DMS53 (cell line): ENCODE results near the gene RUFY1.

Source experiments
- DNase-seq: peaks from one replicate; lab custom pipeline; 2025; lab: John Stamatoyannopoulos, UW

Gene RUFY1

DNA sequence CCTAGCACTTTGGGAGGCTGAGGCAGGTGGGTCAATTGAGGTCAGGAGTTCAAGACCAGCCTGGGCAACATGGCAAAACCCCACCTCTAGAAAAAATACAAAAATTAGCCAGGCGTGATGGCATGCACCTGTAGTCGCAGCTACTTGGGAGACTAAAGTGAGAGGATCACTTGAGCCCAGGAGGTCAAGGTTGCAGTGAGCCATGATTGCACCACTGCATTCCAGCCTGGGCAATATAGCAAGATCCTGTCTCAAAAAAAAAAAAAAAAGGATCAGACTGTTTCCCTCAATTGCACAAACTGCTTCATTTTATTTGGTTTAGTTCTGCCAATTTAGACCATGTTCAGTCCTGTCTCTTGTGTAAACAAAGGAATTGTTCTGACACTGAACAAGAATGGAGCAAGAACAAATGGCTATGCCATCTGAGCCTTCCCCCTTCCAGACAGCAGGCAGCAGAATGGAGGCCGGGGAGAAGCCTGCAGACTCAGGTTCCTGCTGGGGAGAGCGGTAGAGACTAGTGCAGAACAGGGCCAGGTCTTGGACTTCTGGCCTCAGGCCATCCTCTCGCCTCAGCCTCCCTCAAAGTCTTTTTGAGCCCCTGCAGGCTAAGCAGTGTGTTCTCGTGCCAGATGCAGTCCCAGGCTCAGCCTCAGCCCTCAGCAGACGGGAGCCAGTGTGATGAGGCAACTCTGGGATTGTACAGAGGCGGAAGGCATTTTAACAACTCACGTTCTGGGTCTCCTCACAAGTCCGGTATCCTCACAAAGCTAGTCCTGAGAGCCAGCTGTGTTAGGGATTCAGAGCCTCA lies 54.9 kb downstream of the RUFY1 start:
- DNase-seq: no peak

DNA sequence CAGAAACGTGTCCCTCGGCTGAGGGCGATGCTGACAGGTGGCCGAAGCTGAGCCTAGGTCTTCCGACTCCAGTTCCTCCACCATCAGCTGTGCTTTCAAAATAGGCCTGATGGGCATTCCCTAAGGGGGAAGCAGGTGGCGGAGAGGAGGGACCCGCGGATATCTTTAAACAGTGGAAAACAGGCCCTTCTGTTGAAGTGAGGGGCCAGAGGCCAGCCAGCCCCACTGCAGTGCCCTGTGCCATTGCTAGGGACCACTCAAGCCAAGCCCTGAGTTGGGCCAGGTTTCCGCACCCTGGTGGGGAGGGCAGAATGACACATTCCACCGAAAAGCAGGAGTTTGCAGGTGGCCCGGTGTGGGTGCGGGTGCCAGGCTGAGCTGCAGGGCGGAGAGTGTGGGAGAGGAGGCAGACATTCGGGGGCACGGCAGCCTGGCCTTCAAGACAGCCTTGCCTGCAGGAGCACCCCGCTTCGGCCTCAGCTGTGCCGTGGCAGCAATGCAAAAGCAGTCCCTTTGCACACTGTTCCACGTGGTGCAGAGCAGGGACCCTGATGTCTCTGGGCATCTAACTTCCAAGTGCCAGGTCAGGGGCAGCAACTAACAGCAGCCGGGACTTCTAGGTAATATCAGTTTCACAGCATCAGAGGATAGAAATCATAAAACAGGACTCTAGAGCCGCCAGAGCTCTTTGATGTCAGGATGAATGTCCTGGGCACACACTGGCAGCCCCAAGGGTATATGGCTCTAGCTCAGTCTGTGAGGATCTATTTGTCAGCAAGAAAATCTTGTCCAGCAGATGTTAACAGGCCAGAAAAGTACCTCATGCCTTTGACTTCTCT lies 55.9 kb downstream of the RUFY1 start:
- DNase-seq: no peak

DNA sequence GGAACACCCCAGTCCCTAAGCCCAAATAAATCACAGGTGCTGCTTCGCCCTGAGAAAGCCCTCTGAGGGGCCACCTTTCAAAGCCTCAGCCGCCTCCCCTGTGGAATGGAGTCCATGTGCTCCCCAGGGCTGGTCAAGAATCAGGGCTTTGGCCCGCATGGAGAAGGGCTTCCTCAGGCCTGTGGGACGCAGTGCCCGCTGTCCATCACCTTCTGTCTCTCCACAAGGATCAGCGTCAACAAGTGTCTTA lies 56.5 kb downstream of the RUFY1 start:
- DNase-seq: no peak

DNA sequence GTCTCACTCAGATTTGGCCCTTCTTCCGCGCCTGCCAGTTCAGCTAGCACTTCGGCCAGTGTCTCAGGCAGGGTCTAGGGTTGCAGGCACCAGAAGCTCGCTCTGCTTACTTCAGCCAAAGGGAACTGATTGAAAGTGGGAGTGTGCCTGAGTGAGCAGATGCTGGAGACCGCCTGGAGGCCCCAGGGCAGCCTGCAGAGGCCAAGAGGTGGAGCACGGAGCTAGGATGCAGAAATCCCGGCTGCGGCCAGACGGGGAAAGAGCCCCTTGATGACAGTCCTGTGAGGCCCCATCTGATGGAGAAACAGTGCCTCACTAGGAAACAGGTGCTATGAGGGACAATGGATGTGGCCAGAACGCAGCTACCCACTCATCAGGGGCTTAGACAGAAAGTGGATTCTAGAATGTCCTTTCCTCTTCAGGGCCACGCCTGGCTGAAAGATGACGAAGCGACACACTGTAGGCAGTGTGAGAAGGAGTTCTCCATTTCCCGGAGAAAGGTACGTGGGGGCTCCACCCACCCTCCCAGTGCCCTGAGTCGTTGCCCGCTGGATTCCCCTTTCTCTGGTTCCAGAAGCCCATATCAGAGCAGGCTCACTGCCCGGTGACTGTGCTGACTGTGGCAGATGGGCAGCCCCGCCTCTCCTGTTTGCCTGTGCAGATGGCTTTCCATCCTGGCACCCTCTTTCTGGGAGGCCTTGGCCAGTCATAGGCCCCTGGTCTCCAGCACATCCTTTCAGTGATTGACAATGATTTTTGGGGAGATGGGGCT lies 57.0 kb downstream of the RUFY1 start:
- peak; percentile 43 for DNase-seq

DNA sequence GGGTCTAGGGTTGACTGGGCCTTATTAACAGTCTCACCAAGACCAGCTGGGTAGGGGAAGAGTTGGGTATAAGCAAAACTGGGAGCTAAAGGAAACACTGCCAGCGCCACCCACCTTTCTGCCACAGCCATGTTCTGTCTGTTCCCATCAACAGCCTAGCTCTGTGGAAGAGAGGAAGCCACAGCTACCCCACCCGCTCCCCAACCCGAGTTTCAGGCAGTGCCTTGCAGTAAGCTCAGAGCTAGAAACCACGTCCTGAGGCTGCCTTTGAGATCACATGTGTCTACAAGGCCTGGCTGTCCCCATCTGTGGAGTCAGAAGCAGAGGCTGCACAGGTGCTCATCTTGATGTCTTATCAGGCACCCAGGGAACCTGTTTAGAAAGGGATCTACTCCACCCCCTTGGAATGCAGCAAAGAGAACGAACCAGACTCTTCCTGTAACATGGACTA lies 57.8 kb downstream of the RUFY1 start:
- DNase-seq: peak; percentile 45

DNA sequence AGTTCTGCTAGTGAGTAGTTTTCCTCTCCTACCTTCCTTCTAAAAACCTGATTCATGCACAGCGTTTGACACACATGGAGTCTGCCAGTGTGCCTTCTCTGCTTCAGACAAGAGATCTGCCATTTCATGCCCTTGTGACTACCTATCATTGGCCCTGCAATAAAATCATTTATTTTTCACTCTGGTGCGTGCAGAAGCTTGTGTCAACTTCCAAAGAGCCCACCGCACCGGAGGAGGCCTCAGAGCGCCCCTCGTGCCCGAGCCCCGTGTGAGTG lies 59.4 kb downstream of the RUFY1 start:
- DNase-seq: peak; percentile 41

DNA sequence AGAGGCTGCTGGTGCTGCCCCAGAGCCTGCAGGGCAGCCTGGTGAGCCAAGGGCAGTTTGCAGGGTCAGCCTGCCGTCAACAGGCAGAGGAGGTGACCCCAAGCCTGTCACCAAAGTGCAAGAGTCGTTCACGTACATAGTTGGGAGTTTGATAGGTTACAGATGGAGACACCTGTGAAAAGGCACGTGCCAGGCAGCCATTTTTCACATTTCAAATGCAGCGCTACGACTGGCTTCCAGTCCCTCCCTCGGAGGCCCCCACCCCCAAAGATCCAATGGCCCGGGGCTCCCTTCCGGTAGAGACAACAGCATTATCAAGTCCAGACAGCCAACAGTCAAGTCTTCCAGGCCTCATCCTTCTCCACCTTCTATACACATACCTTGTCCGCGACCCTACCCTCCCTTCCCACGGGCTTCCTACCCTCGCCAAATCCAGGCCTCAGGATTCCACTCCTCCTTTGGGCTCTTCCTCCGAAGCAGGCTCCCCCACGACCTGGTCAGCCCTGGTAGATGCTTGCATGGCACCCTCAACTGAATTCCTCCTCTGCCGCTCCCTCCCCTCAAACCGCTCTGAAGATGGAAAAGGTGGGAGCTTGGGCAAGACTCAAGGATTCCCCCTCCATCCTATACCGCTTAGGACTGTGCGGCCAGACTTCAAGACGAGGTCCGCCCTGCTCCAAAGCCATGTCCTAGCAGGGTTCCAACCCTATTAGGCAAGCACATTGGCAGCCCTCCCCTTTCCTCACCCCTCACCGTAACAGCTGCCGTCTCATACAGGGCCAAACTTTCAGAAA lies 60.0 kb downstream of the RUFY1 start:
- peak; percentile 44 for DNase-seq

DNA sequence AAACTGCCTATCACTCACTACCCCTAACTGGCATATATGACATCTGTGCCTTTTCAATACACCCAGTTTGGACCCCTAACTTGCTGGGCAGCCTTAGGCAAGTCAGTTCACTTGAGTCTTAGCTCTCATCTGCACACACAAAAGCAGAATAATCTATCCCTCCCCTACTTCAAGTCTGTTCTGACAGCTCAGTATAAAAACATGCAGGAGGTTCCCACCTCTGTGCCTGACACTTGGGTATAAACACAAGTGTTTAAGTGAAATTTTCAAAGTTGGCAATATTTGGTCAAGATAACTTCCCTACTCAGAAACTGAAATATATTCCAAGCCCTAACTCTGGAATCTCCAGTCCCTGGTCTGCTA lies 60.5 kb downstream of the RUFY1 start:
- peak; percentile 44 for DNase-seq

DNA sequence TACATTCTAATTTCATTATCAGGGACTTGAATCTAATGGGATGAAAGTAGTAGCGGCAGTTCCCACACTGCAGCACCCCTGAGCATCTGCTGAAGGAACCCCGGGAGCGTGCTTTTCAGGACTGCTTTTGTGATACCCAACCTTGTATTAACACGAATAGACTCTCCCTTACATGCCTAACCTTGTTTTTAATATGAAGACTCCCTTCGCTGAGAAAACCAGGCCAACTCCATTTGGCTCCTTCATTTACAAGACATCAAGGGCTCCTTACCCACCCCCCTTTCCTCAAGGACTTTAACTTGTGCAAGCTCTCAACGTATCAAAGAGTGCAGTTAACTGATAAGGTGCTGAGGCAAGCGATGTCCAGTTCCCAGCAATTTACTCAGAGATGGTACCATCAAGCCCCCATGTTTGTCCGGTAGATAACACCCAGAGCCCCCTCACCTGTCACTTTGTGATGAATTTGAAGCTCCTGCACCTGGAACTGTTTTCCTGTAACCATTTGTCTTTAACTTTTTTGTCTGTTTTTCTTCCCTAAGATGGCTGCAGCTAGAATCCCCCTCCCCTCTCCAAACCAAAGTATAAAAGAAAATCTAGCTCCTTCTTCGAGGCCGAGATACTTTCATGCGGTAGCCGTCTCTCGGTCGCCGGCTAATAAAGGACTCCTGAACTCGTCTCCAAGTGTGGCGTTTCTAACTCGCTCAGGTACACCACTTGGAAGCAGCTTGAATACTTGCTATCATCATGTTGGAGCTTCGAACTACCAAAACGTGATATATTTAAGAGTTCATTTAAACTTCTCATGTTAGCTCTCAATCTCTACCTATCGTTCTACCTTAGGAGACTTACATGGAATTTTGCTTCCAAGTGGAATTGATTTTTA lies 62.5 kb downstream of the RUFY1 start:
- DNase-seq: peak; percentile 53

DNA sequence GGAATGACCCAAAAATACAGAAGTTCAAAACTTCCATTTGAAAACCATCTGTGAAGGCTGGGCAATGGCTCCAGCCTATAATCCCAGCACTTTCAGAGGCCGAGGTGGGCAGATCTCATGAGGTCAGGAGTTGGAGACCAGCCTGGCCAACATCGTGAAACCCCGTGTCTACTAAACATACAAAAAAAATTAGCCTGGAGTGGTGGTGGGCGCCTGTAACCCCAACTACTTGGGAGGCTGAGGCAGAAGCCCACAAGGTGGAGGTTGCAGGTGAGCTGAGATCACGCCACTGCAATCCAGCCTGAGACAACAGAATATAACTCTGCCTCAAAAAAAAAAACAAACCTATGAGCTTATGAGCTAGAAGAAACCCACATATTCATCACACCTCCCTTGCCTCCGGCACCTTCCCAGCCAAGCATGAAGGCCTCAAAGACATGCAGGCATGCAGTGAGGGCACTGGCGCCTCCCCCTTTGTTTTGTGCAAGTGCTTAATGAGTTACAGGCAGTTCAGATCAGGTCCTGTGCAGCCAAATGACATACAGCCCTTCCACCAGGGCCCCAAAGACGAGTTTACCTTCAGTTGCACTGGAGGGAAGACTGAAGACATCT lies 63.2 kb downstream of the RUFY1 start:
- DNase-seq: peak; percentile 40

DNA sequence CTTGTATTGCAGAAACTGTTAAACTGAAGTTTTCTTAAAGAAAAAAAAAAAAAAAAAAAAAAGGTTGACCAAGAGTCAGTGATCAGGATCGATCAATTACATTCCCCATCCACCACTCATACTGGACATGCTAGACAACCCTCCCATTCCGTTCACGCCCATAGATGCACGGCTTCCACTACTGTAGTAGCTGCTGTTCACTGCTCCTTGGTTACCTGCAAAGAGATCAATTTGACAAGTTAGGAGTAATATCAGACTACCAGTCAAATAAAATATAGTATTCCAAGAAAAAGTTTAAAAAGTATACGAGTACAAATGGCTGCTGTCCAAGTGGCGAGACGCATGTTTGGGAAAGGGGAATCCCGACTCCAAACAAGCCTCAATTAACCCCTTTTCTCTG lies 64.4 kb downstream of the RUFY1 start:
- no peak for DNase-seq

DNA sequence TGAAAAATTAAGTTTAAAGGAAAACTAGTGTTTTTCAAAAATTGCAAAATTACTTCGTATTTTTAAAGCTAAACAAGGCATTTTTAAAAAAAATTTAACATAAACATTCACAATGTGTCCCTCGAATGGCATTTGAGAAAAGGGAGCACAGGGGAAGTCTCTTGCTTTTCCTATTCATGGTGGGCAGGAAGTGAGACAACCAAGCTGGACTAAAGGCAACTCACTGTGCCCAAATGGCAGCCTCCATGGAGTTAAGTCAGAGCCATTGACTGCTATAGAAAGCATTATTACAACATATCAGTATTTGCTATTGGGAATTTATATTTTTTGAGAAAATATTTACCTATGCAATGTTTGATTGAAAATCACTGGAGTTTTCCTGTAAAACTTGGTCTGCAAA lies 64.8 kb downstream of the RUFY1 start:
- DNase-seq: no peak

DNA sequence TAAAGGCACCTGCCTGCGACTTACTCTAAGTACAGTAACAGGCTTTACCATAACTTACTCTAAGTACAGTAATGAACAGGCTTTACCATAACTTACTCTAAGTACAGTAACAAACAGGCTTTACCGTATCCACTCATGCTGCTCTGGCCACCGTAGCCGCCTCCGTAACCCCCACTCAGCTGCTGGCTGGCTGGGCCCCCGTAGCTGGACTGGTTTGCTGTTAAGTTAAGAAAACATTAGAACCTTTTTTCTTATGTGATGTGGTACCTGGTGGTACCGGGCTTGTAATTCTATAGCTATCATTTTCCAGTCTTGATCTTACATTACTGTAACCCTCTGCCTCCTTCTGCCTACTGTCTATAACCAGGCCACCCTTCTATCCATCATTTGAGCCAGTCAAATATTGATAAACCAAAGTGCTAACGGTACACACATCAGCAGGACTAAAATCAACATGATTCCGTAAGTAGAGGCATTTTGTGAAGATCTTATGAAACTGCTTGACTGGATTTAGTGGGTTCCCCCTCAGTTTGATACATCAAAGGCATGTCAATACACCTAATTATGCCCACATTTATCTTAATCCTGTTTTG lies 65.7 kb downstream of the RUFY1 start:
- DNase-seq: no peak

DNA sequence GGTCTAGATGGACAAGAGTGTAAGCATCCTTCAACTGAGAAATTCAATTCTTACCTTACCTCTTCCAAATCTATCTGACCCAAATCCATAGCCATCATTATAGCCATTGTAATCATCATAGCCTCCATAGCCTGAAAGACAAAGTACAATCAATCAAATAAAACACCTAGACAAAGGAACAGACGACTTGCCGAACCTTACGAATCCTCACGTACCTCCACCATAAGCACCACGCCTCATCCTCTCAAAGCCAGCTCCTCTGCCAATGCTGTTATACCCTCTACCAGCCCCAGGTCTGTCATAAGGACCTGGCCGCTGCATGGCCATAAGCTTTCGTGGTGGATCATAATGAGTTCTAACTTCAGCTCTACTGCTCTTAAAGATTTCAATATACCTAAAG lies 67.6 kb downstream of the RUFY1 start:
- DNase-seq: no peak

DNA sequence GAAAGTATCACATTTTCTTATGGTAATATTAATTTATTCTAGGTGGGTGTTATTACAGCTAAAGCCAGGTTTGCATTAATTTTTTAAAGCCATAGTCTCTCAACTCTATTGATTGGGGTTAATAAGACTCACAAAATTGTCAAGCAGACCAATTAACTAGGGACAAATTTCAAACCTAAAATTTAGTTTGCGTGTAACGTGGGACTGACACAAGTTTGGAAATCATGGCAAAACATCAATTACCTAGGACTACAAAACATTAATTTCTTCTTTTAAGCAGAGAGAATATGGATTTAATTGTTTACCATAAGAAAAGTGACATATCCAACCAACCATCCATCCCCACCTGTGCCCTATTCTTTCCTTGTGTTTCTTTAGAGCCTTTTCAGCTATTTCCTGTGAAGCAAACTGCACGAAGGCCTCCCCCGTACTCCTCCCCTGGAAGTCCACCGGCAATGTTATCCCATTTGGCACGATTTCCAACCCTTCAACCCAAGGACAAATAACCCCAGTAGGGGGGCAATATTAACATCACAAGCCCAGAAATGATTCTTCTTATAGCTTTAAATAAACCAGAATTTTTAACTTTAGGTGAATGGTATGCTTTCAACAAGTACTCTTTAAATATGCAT lies 68.7 kb downstream of the RUFY1 start:
- DNase-seq: no peak

DNA sequence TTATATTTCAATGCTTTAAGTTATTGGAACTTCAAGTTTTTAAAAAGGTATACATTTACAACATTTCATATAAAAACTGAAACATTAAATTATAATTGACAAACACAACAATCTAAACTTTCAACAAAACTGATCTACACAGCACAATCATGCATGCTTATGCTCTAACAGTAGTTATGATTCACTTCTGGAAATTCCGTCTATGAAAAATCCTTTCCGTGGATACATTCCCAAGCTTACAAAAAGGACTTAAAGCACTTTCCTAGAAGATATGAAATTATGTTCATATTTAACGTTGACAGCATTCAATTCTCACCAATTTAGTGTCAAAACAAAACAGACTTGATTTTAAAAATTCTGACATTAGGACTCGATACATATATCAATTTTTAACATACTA lies 69.4 kb downstream of the RUFY1 start:
- no peak for DNase-seq

DNA sequence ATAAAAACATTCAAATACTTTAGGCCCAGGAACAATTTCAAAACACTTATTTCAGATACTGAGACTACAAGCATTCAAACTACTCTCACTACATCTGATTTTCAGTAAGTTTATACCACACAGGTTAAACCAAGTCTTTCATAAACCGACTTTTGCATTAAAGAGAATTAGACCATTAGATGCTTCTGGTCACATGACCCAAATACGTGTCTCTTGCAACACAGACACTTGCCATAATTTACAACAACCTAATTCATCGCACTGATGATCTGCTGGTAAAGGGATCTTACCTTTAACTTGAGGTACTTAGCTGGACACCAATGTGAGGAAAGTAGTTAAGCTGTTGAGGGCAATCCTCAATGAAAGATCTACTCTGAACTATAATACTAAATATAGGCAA lies 69.9 kb downstream of the RUFY1 start:
- DNase-seq: no peak

DNA sequence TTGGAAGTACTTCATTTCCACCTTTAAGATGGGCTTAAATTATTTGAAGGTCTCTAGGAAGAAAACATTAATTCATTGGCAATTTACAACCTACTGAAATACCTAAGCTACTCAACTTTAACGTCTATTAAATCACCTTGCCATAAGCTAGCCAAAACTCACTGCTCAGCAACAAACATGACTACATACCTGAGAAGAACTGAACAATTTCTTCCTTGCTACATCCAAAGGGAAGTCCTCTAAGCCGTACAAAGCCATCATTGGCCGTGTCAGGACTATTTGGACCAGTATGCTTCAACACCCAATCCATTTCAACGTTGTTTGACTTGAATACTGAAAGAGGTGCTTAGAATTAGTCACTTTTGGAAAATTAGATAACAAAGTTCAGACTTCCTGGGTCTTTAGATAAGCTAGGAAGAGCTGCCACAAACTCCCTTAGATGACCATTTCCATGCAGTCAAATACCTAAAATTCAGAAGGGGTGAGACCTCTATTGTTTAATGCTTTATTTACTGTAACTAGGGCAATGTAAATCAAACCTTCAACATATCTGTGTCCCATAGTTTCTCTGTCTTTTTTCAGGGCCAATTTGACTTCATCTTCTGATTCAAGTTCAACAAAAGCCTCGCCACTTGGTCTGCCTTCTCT lies 70.5 kb downstream of the RUFY1 start:
- peak; percentile 39 for DNase-seq

DNA sequence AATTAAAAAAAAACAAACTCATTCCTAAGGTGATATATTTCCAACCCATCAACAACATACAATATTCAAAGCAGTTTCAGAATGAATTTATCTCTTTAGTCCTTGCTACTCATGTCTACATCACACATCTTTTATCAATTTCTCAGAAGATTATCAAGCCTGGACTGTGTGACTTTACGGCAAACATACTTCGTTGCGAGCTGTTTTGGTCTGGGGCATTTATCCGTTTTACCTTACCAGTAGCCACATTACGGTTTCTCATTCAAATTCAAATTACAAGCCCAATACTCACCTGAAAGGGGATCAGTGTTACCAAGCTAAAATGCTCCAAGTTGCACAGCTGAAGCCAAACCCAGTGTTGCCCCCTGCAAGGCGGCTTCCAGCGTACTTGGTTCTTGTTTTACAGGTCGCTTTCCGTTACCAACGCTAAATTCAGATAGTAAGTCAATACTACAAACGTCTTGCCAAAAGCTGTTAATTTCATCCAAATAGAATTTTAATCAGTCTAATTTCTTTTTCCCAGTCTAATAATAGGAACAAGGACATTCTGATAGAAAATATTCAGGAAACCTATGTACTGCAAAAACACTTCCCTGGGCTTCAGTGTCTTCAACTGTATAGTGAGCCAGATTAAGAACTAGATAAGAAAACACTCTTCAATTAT lies 71.3 kb downstream of the RUFY1 start:
- DNase-seq: no peak
